CD4-positive, alpha-beta T cell treated with Interleukin-4 for 4 hours (primary cell): ENCODE results near the gene TRIM15.
"Not testable (repeated sequence)": the region's sequence is repeated elsewhere in the genome, so short reads cannot be mapped to it uniquely, and the experiment has no call there.

Experiments
- DNase-seq: peaks from one replicate; pipeline ENCODE4 v3.0.0-alpha.2; 2020

The TRIM15 gene

GRCh38 chr6:30163090-30163917, at the start of gene TRIM15:
Gene TRIM15 (plus strand): TSS chr6:30163546. CDS start chr6:30163685, 139 bp downstream.
- DNase-seq, result no peak

GRCh38 chr6:30113841-30114240, 49.5 kb upstream of the TRIM15 start:
- DNase-seq, result no peak

GRCh38 chr6:30116724-30117123, 46.6 kb upstream of the TRIM15 start:
- no peak for DNase-seq

GRCh38 chr6:30118691-30119090, 44.7 kb upstream of the TRIM15 start:
- not testable (repeated sequence) for DNase-seq

- DNase-seq, result no peak
These were observed 41.6 kb upstream of the TRIM15 start for GRCh38 chr6:30121446-30122366.

- DNase-seq, result no peak
These were observed 40.8 kb upstream of the TRIM15 start for GRCh38 chr6:30122515-30122914.

GRCh38 chr6:30127238-30128093, 35.9 kb upstream of the TRIM15 start:
- DNase-seq, result no peak

- DNase-seq, result no peak
These were observed 33.8 kb upstream of the TRIM15 start for GRCh38 chr6:30129265-30130178.

GRCh38 chr6:30130179-30130679, 33.1 kb upstream of the TRIM15 start:
- no peak for DNase-seq

GRCh38 chr6:30130887-30131862, 32.2 kb upstream of the TRIM15 start:
- DNase-seq, result peak; percentile 83

GRCh38 chr6:30131947-30132497, 31.3 kb upstream of the TRIM15 start:
- no peak for DNase-seq

- no peak for DNase-seq
These were observed 28.2 kb upstream of the TRIM15 start for GRCh38 chr6:30135147-30135546.

GRCh38 chr6:30135757-30136156, 27.6 kb upstream of the TRIM15 start, which contains the start of gene TRIM40:
Gene TRIM40 (plus strand): TSS chr6:30136140. CDS start chr6:30137037, 897 bp downstream.
- no peak for DNase-seq

- DNase-seq, result no peak
These were observed 26.6 kb upstream of the TRIM15 start for GRCh38 chr6:30136570-30137286.

- DNase-seq, result not testable (repeated sequence)
These were observed 23.1 kb upstream of the TRIM15 start for GRCh38 chr6:30140240-30140639.

- DNase-seq, result no peak
These were observed 20.7 kb upstream of the TRIM15 start for GRCh38 chr6:30142665-30143064.

GRCh38 chr6:30143780-30144179, 19.6 kb upstream of the TRIM15 start:
- no peak for DNase-seq

- DNase-seq, result no peak
These were observed 18.5 kb upstream of the TRIM15 start for GRCh38 chr6:30144811-30145210.

GRCh38 chr6:30145818-30146217, 17.5 kb upstream of the TRIM15 start:
- DNase-seq, result no peak
